NCI-H1436 (cell line): Measurements from ENCODE around the gene CCL25.

Experiments
- DNase-seq: peaks from one replicate; lab custom pipeline; 2025; lab: John Stamatoyannopoulos, UW

Gene CCL25

GRCh38 chr19:8109890-8110662 lies 57.5 kb downstream of the CCL25 start:
- DNase-seq: no peak

- DNase-seq: no peak
These were observed 58.4 kb downstream of the CCL25 start for GRCh38 chr19:8110931-8111330.

- no peak for DNase-seq
These were observed 58.8 kb downstream of the CCL25 start for GRCh38 chr19:8111376-8111775.
